ENCODE results near the gene BAHCC1. TPM values are rescaled to one million over a fixed set of nuclear protein-coding genes. Genes with fewer than 3 reads are reported as not detected.

The BAHCC1 gene
- polyA plus RNA-seq, 4 donors: 2.2 to 26.9 (median 9.8) TPM

GRCh38 chr17:81437191-81437651, 42.0 kb downstream of the BAHCC1 start:
- Histone ChIP-seq H3K4me1 (ENCODE audit: control insufficient read depth in 3 of 3, insufficient read depth in 2 of 3, low read depth in 1 of 3, low read length in 2 of 3) (peaks cover 0 to 72% (median 0%) of the 10 kb centered on the region in 3 donors), H3K27me3 (ENCODE audit: control insufficient read depth in 3 of 3, insufficient read depth in 3 of 3, low read length in 3 of 3) (no peaks in the 10 kb centered on the region), H3K36me3 (ENCODE audit: control insufficient read depth in 3 of 3, insufficient read depth in 2 of 3, low read depth in 1 of 3, low read length in 3 of 3) (peaks cover 0 to 34% (median 0%) of the 10 kb centered on the region in 3 donors), H3K9me3 (ENCODE audit: control insufficient read depth in 2 of 2, insufficient read depth in 1 of 2, low read depth in 1 of 2, low read length in 1 of 2) (no peaks in the 10 kb centered on the region), H3K4me3 (ENCODE audit: low read depth in 1 of 3, low read length in 3 of 3) (peak overlapping the region in 1 of 3 donors; percentile 2), H3K27ac (ENCODE audit: low read depth in 1 of 3, low read length in 2 of 3) (peak overlapping the region in 1 of 3 donors; percentile 26)
- WGBS, 3 donors: 68 to 73% (median 72%) methylated on average over 10 of the region's 10 CpGs
- FAIRE-seq (no peak), DNase-seq (no peak)

GRCh38 chr17:81438007-81438659, 42.9 kb downstream of the BAHCC1 start:
- DNase-seq (no peak), FAIRE-seq (no peak)
- H3K4me3 ChIP-seq (ENCODE audit: low read depth in 1 of 3, low read length in 3 of 3): no peak overlapping the region
- H3K9me3 ChIP-seq (ENCODE audit: control insufficient read depth in 2 of 2, insufficient read depth in 1 of 2, low read depth in 1 of 2, low read length in 1 of 2): no peaks in the 10 kb centered on the region
- H3K27ac ChIP-seq (ENCODE audit: low read depth in 1 of 3, low read length in 2 of 3): no peak overlapping the region
- no peaks in the 10 kb centered on the region for H3K27me3 ChIP-seq (ENCODE audit: control insufficient read depth in 3 of 3, insufficient read depth in 3 of 3, low read length in 3 of 3)
- WGBS, 3 donors: 88 to 91% (median 89%) methylated on average over 22 to 23 of the region's 23 CpGs
- H3K36me3 ChIP-seq (ENCODE audit: control insufficient read depth in 3 of 3, insufficient read depth in 2 of 3, low read depth in 1 of 3, low read length in 3 of 3): peaks cover 0 to 43% (median 0%) of the 10 kb centered on the region in 3 donors
- H3K4me1 ChIP-seq (ENCODE audit: control insufficient read depth in 3 of 3, insufficient read depth in 2 of 3, low read depth in 1 of 3, low read length in 2 of 3): peaks cover 0 to 77% (median 4%) of the 10 kb centered on the region in 3 donors

GRCh38 chr17:81438688-81439087, 43.4 kb downstream of the BAHCC1 start:
- Histone ChIP-seq H3K4me3 (ENCODE audit: low read depth in 1 of 3, low read length in 3 of 3) (no peak overlapping the region), H3K9me3 (ENCODE audit: control insufficient read depth in 2 of 2, insufficient read depth in 1 of 2, low read depth in 1 of 2, low read length in 1 of 2) (no peaks in the 10 kb centered on the region), H3K27me3 (ENCODE audit: control insufficient read depth in 3 of 3, insufficient read depth in 3 of 3, low read length in 3 of 3) (no peaks in the 10 kb centered on the region), H3K36me3 (ENCODE audit: control insufficient read depth in 3 of 3, insufficient read depth in 2 of 3, low read depth in 1 of 3, low read length in 3 of 3) (peaks cover 0 to 47% (median 0%) of the 10 kb centered on the region in 3 donors), H3K27ac (ENCODE audit: low read depth in 1 of 3, low read length in 2 of 3) (no peak overlapping the region), H3K4me1 (ENCODE audit: control insufficient read depth in 3 of 3, insufficient read depth in 2 of 3, low read depth in 1 of 3, low read length in 2 of 3) (peaks cover 0 to 74% (median 5%) of the 10 kb centered on the region in 3 donors)
- no peak for DNase-seq
- FAIRE-seq: no peak
- 58 to 83% (median 66%) methylated on average over 9 to 10 of the region's 10 CpGs for WGBS, 3 donors

- 91% methylated on average over 14 of the region's 14 CpGs for WGBS, 3 donors
- no peaks in the 10 kb centered on the region for H3K27me3 ChIP-seq (ENCODE audit: control insufficient read depth in 3 of 3, insufficient read depth in 3 of 3, low read length in 3 of 3)
- H3K4me3 ChIP-seq (ENCODE audit: low read depth in 1 of 3, low read length in 3 of 3): no peak overlapping the region
- no peaks in the 10 kb centered on the region for H3K9me3 ChIP-seq (ENCODE audit: control insufficient read depth in 2 of 2, insufficient read depth in 1 of 2, low read depth in 1 of 2, low read length in 1 of 2)
- DNase-seq (no peak), FAIRE-seq (no peak)
- peaks cover 0 to 56% (median 0%) of the 10 kb centered on the region in 3 donors for H3K36me3 ChIP-seq (ENCODE audit: control insufficient read depth in 3 of 3, insufficient read depth in 2 of 3, low read depth in 1 of 3, low read length in 3 of 3)
- no peak overlapping the region for H3K27ac ChIP-seq (ENCODE audit: low read depth in 1 of 3, low read length in 2 of 3)
- H3K4me1 ChIP-seq (ENCODE audit: control insufficient read depth in 3 of 3, insufficient read depth in 2 of 3, low read depth in 1 of 3, low read length in 2 of 3): peaks cover 0 to 66% (median 5%) of the 10 kb centered on the region in 3 donors
Measured at GRCh38 chr17:81440051-81440471, 44.8 kb downstream of the BAHCC1 start.

GRCh38 chr17:81440511-81441244, 45.4 kb downstream of the BAHCC1 start:
- no peaks in the 10 kb centered on the region for H3K9me3 ChIP-seq (ENCODE audit: control insufficient read depth in 2 of 2, insufficient read depth in 1 of 2, low read depth in 1 of 2, low read length in 1 of 2)
- 65 to 74% (median 65%) methylated on average over 21 to 24 of the region's 24 CpGs for WGBS, 3 donors
- peaks cover 0 to 60% (median 5%) of the 10 kb centered on the region in 3 donors for H3K4me1 ChIP-seq (ENCODE audit: control insufficient read depth in 3 of 3, insufficient read depth in 2 of 3, low read depth in 1 of 3, low read length in 2 of 3)
- DNase-seq (peak in 1 of 2 donors; percentile 45), FAIRE-seq (no peak)
- peak overlapping the region in 1 of 3 donors; percentile 46 for H3K27ac ChIP-seq (ENCODE audit: low read depth in 1 of 3, low read length in 2 of 3)
- no peaks in the 10 kb centered on the region for H3K27me3 ChIP-seq (ENCODE audit: control insufficient read depth in 3 of 3, insufficient read depth in 3 of 3, low read length in 3 of 3)
- H3K4me3 ChIP-seq (ENCODE audit: low read depth in 1 of 3, low read length in 3 of 3): no peak overlapping the region
- peaks cover 0 to 57% (median 0%) of the 10 kb centered on the region in 3 donors for H3K36me3 ChIP-seq (ENCODE audit: control insufficient read depth in 3 of 3, insufficient read depth in 2 of 3, low read depth in 1 of 3, low read length in 3 of 3)

- peaks cover 0 to 75% (median 0%) of the 10 kb centered on the region in 3 donors for H3K36me3 ChIP-seq (ENCODE audit: control insufficient read depth in 3 of 3, insufficient read depth in 2 of 3, low read depth in 1 of 3, low read length in 3 of 3)
- H3K27ac ChIP-seq (ENCODE audit: low read depth in 1 of 3, low read length in 2 of 3): no peak overlapping the region
- H3K4me3 ChIP-seq (ENCODE audit: low read depth in 1 of 3, low read length in 3 of 3): peak overlapping the region in 1 of 3 donors; percentile 43
- H3K27me3 ChIP-seq (ENCODE audit: control insufficient read depth in 3 of 3, insufficient read depth in 3 of 3, low read length in 3 of 3): no peaks in the 10 kb centered on the region
- H3K9me3 ChIP-seq (ENCODE audit: control insufficient read depth in 2 of 2, insufficient read depth in 1 of 2, low read depth in 1 of 2, low read length in 1 of 2): no peaks in the 10 kb centered on the region
- 91 to 97% (median 94%) methylated on average over 13 to 17 of the region's 17 CpGs for WGBS, 3 donors
- FAIRE-seq (no peak), DNase-seq (no peak)
- peaks cover 0 to 40% (median 5%) of the 10 kb centered on the region in 3 donors for H3K4me1 ChIP-seq (ENCODE audit: control insufficient read depth in 3 of 3, insufficient read depth in 2 of 3, low read depth in 1 of 3, low read length in 2 of 3)
Measured at GRCh38 chr17:81442791-81443190, 47.5 kb downstream of the BAHCC1 start.

- H3K27me3 ChIP-seq (ENCODE audit: control insufficient read depth in 3 of 3, insufficient read depth in 3 of 3, low read length in 3 of 3): no peaks in the 10 kb centered on the region
- FAIRE-seq (no peak), DNase-seq (no peak)
- H3K4me3 ChIP-seq (ENCODE audit: low read depth in 1 of 3, low read length in 3 of 3): no peak overlapping the region
- peaks cover 0 to 78% (median 0%) of the 10 kb centered on the region in 3 donors for H3K36me3 ChIP-seq (ENCODE audit: control insufficient read depth in 3 of 3, insufficient read depth in 2 of 3, low read depth in 1 of 3, low read length in 3 of 3)
- H3K9me3 ChIP-seq (ENCODE audit: control insufficient read depth in 2 of 2, insufficient read depth in 1 of 2, low read depth in 1 of 2, low read length in 1 of 2): no peaks in the 10 kb centered on the region
- H3K27ac ChIP-seq (ENCODE audit: low read depth in 1 of 3, low read length in 2 of 3): no peak overlapping the region
- peaks cover 0 to 38% (median 5%) of the 10 kb centered on the region in 3 donors for H3K4me1 ChIP-seq (ENCODE audit: control insufficient read depth in 3 of 3, insufficient read depth in 2 of 3, low read depth in 1 of 3, low read length in 2 of 3)
- 91 to 94% (median 94%) methylated on average over 13 to 20 of the region's 20 CpGs for WGBS, 3 donors
Measured at GRCh38 chr17:81443269-81443668, 48.0 kb downstream of the BAHCC1 start.

GRCh38 chr17:81444610-81445339, 49.5 kb downstream of the BAHCC1 start:
- peaks cover 0 to 81% (median 0%) of the 10 kb centered on the region in 3 donors for H3K36me3 ChIP-seq (ENCODE audit: control insufficient read depth in 3 of 3, insufficient read depth in 2 of 3, low read depth in 1 of 3, low read length in 3 of 3)
- H3K9me3 ChIP-seq (ENCODE audit: control insufficient read depth in 2 of 2, insufficient read depth in 1 of 2, low read depth in 1 of 2, low read length in 1 of 2): no peaks in the 10 kb centered on the region
- H3K27me3 ChIP-seq (ENCODE audit: control insufficient read depth in 3 of 3, insufficient read depth in 3 of 3, low read length in 3 of 3): no peaks in the 10 kb centered on the region
- WGBS, 3 donors: 53 to 77% (median 76%) methylated on average over 25 to 27 of the region's 27 CpGs
- H3K27ac ChIP-seq (ENCODE audit: low read depth in 1 of 3, low read length in 2 of 3): no peak overlapping the region
- H3K4me1 ChIP-seq (ENCODE audit: control insufficient read depth in 3 of 3, insufficient read depth in 2 of 3, low read depth in 1 of 3, low read length in 2 of 3): peaks cover 0 to 29% (median 5%) of the 10 kb centered on the region in 3 donors
- H3K4me3 ChIP-seq (ENCODE audit: low read depth in 1 of 3, low read length in 3 of 3): no peak overlapping the region
- DNase-seq (peak in 1 of 2 donors; percentile 23), FAIRE-seq (no peak)
